Peyer's patch (tissue), 4 donors: ENCODE results near the gene ACTL10. TPM values are rescaled to one million over a fixed set of nuclear protein-coding genes. Genes with fewer than 3 reads are reported as not detected.

ENCODE experiments used
- DNase-seq, 3 donors: peaks; one replicate each; pipeline ENCODE4 v3.0.0-alpha.2; 2017 to 2019
- H3K27ac ChIP-seq, 4 donors: fragments of 200-600 bp; sonication (generic); one replicate each; pipeline ENCODE4 v1.5.1; 2016 to 2019
- H3K27me3 ChIP-seq, 2 donors: fragments of 200-600 bp; sonication (generic); one replicate each; pipeline ENCODE4 v1.5.1; 2019
- H3K36me3 ChIP-seq, 3 donors: fragments of 200-600 bp; sonication (generic); one replicate each; pipeline ENCODE4 v1.5.1; 2016 to 2019
- H3K4me1 ChIP-seq, 4 donors: fragments of 200-600 bp; sonication (generic); one replicate each; pipeline ENCODE4 v1.5.1; 2016 to 2019
- H3K4me3 ChIP-seq, 4 donors: fragments of 200-600 bp; sonication (generic); 1 replicate in 3 of 4; 2 replicates in 1 of 4; pipeline ENCODE4 v1.5.1; 2016 to 2019; ENCODE audit warnings: mild to moderate bottlenecking in 1 of 4
- H3K9me3 ChIP-seq, 4 donors: fragments of 200-600 bp; sonication (generic); one replicate each; pipeline ENCODE4 v1.5.1; 2016 to 2019; ENCODE audit warnings: mild to moderate bottlenecking in 1 of 4
- CTCF ChIP-seq, 6 experiments: fragments of 450-650 bp in 4 of 6; fragments of 200-600 bp in 2 of 6; sonication (generic) in 1 of 6; IDR thresholded peaks; one replicate each; pipeline ENCODE4 v1.5.1; 2017 to 2019; ENCODE audit warnings: antibody characterized with exemption in 6 of 6, mild to moderate bottlenecking in 3 of 6, moderate library complexity in 1 of 6
- POLR2A ChIP-seq, 2 donors: fragments of 450-650 bp; IDR thresholded peaks; one replicate each; pipeline ENCODE4 v1.5.1; 2017; ENCODE audit warnings: antibody characterized with exemption in 2 of 2, mild to moderate bottlenecking in 2 of 2, moderate library complexity in 2 of 2
- total RNA-seq, 4 donors: library from RNA; depleted of rRNA; stranded (reverse); fragments of >200 nt; gene quantifications; one replicate each; pipeline ENCODE4 v1.1.0, GENCODE V29; 2016

The ACTL10 gene
- total RNA-seq, 4 donors from 2014 or later, result 1.2 to 3.1 (median 2.5) TPM; not detected in 1

GRCh38 chr20:33684533-33685327, 18.0 kb downstream of the ACTL10 start:
- Histone ChIP-seq H3K36me3 (no peaks in the 10 kb centered on the region), H3K4me3 (peak overlapping the region in 1 of 4 donors; percentile 58), H3K27ac (peak overlapping the region; percentile 56 to 80 (median 66)), H3K27me3 (no peaks in the 10 kb centered on the region), H3K9me3 (no peaks in the 10 kb centered on the region), H3K4me1 (peaks cover 0 to 19% (median 17%) of the 10 kb centered on the region in 4 donors)
- no peak for DNase-seq
- TF ChIP-seq CTCF (IDR thresholded peaks at IDR 0.05), result no peak
- TF ChIP-seq POLR2A (IDR thresholded peaks at IDR 0.05), result no peak

GRCh38 chr20:33685328-33686099, 18.8 kb downstream of the ACTL10 start:
- Histone ChIP-seq H3K4me3 (peak overlapping the region; percentile 30 to 73 (median 63)), H3K36me3 (no peaks in the 10 kb centered on the region), H3K9me3 (no peaks in the 10 kb centered on the region), H3K4me1 (peaks cover 0 to 19% (median 14%) of the 10 kb centered on the region in 4 donors), H3K27me3 (no peaks in the 10 kb centered on the region), H3K27ac (peak overlapping the region; percentile 56 to 80 (median 66))
- peak; percentile 63 to 82 (median 73) for DNase-seq
- TF ChIP-seq POLR2A (IDR thresholded peaks at IDR 0.05) (no peak), CTCF (IDR thresholded peaks at IDR 0.05) (no peak)

GRCh38 chr20:33686100-33686983, 19.6 kb downstream of the ACTL10 start, which contains the start of gene E2F1:
E2F1 (minus strand) TSS chr20:33686385; CDS start chr20:33686264, 121 bp downstream.
- no peaks in the 10 kb centered on the region for H3K27me3 ChIP-seq
- TF ChIP-seq POLR2A (IDR thresholded peaks at IDR 0.05), result peak in 1 of 2 donors; percentile 18
- peak; percentile 28 to 56 (median 48) for TF ChIP-seq CTCF (IDR thresholded peaks at IDR 0.05)
- no peaks in the 10 kb centered on the region for H3K9me3 ChIP-seq
- peak within 1 kb of the TSS; percentile 30 to 73 (median 63) for H3K4me3 ChIP-seq
- peaks cover 0 to 19% (median 14%) of the 10 kb centered on the region in 4 donors for H3K4me1 ChIP-seq
- DNase-seq, result peak; percentile 93 to 98 (median 98)
- no peaks in the 10 kb centered on the region for H3K36me3 ChIP-seq
- peak within 1 kb of the TSS; percentile 56 to 80 (median 66) for H3K27ac ChIP-seq

- Histone ChIP-seq H3K27ac (peak overlapping the region in 1 of 4 donors; percentile 23), H3K27me3 (no peaks in the 10 kb centered on the region), H3K4me1 (peaks cover 0 to 19% (median 14%) of the 10 kb centered on the region in 4 donors), H3K36me3 (no peaks in the 10 kb centered on the region), H3K4me3 (peak overlapping the region; percentile 30 to 68 (median 52)), H3K9me3 (no peaks in the 10 kb centered on the region)
- TF ChIP-seq POLR2A (IDR thresholded peaks at IDR 0.05), result no peak
- DNase-seq, result no peak
These were observed 20.2 kb downstream of the ACTL10 start for GRCh38 chr20:33686984-33687366.

- Histone ChIP-seq H3K27ac (no peak overlapping the region), H3K4me3 (no peak overlapping the region), H3K27me3 (no peaks in the 10 kb centered on the region), H3K4me1 (peaks cover 0 to 19% (median 14%) of the 10 kb centered on the region in 4 donors), H3K9me3 (no peaks in the 10 kb centered on the region), H3K36me3 (no peaks in the 10 kb centered on the region)
- DNase-seq, result no peak
- TF ChIP-seq CTCF (IDR thresholded peaks at IDR 0.05) (no peak), POLR2A (IDR thresholded peaks at IDR 0.05) (no peak)
These were observed 20.7 kb downstream of the ACTL10 start for GRCh38 chr20:33687370-33687915.
